HG03196 (cell line): ENCODE measurements around the gene MMD.
"Not testable (repeated sequence)": the region's sequence is repeated elsewhere in the genome, so short reads cannot be mapped to it uniquely, and the experiment has no call there.

ENCODE experiments used
- ATAC-seq: cut with Tn5 transposase; IDR thresholded peaks from one replicate; pipeline ENCODE4 v1.9.1; 2021; ENCODE audit not compliant: unreplicated experiment

MMD gene

DNA sequence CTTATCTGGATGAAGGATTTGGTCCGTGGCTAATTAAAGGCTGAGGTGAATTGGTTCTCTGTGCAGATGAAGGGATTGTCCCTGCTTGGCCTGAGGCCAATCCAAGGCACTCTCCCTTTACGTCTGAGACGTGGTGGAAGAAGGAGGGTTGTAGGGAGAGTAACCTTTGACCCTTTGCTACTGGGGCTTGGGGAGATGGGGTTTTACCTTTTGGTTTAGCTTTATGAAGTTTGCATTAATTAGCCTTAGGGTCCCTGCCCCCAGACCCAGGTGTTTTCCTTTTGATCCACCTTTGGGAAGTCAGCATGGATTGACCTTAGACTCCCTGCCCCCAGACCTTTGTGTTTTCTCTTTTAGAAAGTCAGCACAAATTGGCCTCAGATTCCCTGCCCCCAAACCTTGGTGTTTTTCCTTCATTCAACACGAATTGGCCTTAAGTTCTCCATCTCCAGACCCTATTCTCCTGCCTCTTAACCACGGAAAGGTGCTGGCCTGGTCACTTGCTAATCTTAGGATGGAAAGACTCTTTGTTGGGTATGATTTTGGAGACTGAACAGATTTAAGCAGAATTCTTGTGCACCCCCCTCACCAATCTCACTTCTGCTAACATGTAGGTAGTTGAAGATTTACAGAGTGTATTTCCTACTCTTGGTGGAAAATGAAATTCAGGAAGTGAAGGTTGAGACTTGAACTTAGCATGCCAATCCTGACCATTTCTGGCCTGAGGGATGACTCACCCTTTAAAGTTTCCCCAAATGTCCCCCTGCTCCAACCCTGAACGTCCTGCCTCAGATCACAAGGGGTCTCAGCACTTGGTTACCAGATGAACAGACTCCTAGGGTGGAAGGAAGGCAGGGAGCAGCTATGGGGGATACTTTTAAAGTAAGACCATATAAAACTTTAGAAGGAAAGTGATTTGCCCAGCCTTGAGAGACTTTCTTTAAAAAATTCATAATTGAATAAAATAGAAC is 23.1 kb upstream of the MMD start:
- ATAC-seq: peak; percentile 71

DNA sequence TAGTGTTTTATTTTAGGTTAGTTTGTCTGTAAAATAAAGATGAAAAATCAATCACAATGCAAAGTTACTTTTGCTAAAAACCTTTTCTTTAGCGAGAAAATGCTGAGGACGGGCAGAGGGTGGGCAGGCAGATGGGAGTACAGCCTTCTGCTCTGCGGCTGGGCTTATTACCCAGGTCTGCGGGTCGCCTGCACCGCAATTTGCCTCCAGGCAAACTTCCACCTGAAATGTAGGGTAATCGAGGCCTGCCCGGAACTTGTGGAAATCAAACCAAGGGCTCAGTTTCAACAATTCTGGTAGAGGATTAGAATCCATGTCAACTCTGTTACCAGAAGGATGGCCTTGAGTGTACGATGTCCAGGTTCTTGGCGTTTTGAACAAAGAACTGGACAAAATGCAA is 22.3 kb upstream of the MMD start:
- no peak for ATAC-seq

DNA sequence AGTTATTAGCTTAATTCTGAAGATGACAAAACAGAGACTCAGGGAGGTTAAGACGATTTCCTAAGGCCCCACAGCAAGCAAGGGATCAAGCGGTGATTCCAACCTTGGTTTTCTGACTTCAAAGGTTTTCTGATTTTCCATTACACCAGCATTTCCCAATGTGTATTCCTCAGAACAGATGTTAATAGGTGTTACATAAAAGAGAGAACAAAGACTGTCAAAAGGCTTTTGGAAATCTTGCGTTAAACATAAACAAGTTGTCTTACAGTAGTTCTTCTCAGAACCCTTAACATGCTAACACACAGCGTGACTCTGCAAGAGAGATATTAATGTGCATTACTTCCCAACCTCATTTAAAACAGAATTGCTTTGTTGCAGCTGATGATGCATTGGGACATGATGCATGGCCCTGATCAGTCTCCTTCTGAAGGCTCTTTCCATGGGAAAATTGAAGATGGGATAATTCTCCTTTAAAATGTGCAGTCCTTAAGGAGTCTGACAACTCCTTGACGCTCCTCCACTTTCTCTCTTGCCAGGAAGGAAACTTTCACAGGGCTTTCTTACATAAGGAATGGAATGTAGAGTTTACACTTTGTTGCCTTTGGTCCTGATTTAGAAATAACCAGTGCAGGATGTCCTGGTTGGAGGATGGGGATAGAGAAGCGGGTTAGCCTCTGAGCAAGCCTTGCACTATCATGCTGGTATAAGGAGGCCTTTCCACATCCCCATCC is 21.5 kb upstream of the MMD start:
- no peak for ATAC-seq

DNA sequence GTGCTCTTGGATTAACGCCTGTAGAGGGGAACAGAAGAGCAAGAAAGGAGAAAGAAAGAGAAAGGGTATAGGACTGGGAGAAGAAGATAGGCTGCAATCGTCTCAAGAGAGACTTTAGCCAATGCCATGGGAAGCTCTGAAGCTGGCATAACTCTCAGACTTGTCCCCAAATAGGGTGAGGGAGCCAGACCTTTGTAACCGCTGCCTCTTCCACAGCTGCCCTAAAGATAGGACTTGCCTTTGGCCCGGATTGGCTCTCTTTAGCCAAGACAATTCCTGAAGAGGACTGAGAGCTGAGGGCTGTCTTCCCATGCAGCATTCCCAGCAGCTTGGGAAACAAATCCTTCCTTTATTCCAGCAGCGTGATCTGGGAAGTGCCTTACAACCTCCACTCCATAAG is 20.8 kb upstream of the MMD start:
- ATAC-seq: no peak

DNA sequence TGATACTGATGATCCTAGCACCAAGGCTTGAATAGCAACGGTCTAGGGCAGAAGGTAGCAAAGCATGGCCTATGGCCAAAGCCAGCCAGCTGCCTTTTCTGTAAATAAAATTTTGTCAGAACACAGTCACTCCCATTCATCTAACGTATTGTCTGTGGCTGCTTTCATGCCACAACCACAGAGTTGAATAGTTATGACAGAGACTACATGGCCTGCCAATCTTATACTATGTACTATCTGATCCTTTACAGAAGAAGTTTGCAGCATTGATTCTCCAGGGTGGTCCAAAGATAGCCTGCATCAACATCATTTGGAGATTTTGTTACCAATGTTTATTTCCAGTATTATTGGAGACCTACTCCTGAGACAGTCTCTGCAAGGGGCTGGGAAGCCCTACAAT is 19.9 kb upstream of the MMD start:
- ATAC-seq: no peak

DNA sequence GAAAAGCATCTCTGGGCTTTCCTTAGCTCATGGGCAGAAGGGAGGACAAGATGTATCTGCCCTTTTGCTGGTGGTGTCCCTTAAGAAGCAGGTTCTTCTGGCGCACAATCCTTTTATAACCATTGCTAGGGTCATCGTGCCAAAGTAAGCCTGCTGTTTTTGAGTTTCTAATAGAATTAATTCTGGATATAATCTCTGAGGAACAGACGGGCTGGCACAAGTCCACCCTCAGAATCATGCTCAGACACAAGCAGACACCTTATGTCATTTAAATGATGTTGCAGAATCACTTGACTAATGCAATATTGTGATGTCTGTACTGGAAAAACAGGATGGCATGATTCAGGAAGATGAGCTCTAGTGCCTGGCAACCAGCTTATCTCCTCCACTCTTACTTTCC is 18.8 kb upstream of the MMD start:
- ATAC-seq: no peak

DNA sequence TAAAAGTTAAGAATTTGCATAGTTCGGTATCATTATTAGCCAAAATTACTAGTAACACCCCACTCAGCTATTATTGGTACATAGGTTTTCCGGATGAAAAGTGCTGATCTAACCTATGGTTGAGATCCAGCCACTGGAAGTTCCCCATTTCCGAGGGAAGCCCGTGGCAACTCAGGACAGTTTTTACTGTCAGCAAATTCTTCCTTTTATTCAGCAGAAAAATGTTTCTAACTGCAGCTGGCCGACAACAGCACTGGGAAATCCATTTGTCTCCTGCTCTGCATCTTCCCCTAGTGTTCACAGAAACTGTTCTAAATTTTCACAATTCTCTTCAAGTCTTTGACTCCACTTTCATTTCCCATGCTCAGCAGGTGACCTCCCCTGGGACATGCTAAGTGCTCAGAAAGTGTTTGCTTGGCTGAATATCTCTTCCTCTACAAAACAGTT is 15.5 kb upstream of the MMD start:
- ATAC-seq: peak; percentile 64

DNA sequence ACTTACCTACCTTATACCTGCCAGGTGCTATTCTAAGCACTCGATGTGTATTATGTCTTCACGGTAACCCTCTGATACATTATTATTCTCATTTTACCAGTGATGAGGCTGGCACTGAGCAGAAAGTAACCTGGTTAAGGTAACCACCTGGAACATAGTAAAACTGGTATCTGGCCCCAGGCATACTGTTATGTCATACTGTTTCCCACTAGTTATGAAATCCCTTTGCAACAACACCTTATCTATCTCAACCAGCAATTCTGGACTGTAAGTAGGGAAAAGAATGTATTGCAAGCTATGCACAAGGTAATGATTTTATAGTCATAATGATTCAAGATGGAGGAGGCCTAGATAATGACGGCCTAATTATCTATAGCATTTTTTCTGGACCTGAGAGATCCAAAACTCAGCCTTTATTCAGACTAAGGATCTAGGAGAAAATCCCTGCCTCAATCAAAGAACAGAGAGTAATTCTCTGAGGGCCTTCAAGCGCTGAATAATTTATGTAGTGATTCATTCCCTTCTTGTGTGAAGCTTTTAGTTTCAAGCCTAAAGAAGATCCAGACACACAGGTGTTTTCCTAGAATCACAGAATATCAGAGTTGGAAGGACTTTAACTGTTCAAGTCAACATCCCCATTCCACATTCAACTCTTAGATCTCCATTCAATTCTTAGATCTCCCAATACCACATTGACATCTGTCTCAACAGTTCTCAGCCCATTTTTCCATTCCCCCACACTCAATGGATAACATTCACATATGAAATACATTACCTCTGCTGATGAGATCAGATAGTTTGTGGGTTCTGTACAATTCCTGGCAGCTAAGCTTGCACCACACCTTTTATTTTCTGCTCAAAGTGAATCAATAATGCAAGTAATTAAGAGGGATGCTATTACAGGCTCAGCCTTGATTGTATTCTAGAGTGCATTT is 14.9 kb upstream of the MMD start:
- ATAC-seq: peak; percentile 14

DNA sequence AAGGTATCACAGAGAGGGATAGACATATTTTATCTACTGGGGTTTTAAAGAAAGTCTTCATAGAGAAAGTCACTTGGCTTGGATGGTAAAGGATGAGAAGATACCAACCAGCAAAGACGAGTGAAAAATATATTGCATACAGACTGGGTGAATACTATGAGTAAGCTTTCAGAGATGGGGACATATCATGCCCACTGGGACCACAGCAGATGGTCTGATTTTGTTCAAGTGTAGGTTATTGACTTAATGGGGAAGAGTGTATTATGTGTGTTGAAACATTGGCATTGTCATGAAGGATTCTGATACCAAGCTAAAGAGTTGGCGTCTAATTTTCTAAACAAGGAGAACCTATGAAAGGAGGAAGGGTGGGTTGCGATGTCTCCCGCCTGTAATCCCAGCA is 13.8 kb upstream of the MMD start:
- ATAC-seq: no peak

DNA sequence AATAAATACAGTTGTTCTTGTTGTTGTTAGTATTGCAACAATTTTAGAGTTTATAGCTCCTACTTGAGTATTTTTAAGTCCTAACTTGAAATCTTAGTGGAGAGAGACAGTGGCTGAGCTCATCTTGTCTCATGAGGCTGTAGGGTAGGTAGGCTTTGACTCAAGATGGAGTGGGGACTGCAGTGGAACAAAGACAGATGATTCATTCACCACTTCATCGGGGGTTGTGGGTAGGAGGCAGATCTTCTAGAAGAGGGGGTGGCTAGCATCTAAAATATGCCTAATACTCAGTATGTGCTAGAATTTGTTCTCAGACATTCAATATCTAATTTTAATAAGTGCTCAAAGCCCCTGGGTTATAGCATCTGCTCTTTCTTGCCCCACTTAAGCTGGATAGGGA is 13.1 kb upstream of the MMD start:
- no peak for ATAC-seq

DNA sequence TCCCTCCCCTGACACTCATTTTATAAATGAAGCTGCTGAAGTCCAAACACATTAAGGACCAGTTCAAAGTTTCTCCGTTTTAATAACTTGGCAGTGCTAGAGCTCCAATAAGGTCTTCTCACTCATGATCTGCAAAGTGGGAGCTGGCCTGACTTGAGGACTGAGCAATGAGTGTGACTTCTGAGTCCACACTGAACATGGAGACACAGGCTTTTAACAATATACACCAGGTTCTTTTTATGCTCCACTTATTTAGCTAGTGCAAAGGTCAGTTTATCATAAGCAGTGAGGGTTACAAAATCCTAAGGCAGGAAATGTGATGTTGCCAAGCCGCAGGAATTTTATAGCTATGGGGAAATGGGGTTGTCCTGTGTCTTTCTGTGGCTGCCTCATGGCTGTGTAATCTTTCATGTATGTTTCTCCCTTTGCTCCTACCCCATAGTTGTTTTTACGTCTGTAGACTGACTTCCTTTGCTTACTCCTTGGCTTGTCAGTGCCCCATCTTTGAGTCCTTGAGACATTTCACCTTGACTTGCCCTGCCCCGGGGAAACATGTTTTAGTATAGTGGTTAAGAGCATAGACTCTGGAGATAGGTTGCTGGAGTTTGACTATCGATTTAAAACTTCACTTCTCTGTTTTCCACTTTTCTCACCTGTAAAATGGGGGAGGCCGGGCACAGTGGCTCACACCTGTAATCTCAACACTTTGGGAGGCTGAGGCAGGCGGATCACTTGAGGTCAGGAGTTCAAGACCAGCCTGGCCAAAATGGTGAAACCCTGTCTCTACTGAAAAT is 12.2 kb upstream of the MMD start:
- no peak for ATAC-seq

DNA sequence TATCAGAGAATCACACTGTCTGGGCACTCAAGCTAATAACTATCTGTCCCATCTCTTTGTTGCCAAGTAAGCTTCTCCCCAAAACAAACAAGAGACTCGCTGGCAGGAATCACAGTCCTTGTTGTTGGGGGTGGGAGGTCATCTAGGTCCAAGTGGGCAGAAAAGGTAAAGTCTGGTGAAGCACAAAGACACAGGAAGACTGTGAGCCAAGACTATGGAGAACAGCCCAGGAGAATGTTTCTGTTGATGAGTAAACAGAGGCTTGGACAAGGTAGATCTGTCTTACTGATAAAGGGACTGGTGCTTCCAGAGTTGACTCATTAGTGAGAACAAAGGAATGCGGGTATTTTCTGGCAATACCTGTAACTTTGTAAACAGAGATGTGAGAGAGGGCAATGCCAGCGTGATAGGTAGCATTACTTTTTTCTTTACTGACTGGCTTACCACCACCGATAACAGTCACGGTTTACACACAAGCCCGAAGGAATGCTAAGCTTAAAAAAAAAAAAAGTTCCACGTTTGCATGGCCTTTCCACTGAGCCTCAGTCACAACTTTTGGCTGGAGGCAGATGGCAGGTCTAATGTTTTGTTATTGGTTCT is 11.5 kb upstream of the MMD start:
- ATAC-seq: no peak

DNA sequence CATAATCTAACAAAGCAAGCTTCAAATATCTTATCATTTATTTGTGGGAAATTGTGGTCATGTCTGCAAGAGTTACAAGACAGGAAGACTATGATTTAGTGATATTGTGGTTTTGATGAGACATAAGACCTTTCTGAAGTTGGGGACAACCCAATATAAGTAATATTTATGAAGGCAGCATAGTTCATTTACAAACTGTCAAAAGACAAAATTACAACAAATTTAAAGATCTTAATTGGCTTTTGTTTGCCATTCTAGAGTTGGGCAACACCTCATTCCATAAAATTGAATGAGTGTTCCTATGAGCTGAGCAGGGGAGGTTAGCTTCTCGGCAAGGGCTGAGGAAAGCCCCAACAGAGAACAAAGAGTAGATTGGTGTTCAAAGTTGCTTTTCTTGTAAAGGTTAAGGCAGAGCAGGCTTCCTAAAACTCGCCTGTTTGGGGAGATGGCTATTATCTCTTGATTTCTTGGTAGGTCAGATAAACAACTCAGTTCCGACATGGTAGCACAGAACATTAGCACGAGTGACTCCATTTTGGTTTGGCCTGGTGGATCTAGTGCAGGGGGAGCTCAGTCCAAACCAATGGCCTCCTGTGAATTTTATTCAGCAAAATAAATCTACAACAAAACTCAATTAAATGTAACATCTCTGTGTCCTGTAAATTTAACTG is 10.9 kb upstream of the MMD start:
- ATAC-seq: no peak

DNA sequence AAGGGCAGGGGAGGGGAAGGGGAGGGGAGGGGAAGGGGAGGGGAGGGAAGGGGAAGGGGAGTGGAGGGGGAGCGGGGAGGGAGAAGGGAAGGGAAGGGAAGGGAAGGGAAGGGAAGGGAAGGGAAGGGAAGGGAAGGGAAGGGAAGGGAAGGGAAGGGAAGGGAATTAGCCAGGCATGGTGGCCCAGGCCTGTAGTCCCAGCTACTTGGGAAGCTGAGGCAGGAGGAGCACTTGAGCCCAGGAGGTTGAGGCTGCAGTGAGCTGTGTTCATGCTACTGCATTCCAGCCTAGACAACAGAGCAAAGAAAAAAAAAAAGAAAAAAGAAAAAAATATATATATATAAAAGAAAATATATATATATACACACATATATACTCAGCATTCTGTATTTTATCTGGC is 10.3 kb upstream of the MMD start:
- not testable (repeated sequence) for ATAC-seq

DNA sequence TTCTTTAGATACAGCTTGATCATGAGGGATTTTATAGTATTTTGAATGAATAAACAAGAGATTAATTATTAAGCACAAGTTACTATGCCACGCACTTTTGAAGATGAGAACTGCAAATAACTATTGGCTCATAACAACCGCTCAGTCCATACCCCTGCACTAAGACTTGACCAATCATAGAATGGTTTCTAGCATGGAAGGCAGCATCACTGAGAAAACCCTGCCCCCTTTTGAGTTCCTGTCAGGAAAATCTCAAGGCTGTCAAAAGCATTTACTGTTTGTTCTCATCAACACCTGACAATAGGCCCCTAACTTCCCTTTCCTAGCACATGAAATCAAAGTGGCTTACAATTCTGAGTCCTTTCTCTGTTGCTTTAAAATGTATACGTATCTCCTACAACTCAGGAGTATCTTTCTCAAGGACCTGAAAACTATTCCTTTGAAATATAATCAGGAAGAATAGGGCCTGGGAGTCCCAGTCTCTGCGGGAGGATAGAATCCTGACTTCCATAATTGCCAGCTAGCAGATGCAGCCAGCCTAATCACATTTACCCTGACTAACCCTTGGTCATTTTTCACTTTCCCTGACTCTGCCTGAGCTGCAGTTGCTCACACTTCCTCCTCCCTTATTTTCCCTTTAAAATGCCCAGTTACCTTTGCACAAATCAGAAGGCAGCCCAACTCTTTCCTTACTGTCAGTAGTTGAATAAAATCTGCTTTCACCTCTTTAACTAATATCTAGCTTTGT is 9.1 kb upstream of the MMD start:
- no peak for ATAC-seq

DNA sequence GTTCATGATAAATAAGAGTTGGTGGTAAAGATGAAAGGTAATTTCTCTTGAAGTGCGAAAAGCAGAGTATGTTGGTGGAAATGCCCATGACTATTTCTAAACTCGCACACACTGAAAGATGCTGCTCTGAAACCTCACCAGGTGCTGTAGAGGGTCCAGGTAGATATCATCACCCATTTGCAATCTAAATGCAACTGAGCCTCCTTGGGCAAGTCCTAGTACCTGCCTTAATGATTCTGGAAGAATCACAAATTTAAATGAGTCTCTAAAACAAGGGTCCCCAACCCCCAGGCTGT is 5.9 kb upstream of the MMD start:
- no peak for ATAC-seq

DNA sequence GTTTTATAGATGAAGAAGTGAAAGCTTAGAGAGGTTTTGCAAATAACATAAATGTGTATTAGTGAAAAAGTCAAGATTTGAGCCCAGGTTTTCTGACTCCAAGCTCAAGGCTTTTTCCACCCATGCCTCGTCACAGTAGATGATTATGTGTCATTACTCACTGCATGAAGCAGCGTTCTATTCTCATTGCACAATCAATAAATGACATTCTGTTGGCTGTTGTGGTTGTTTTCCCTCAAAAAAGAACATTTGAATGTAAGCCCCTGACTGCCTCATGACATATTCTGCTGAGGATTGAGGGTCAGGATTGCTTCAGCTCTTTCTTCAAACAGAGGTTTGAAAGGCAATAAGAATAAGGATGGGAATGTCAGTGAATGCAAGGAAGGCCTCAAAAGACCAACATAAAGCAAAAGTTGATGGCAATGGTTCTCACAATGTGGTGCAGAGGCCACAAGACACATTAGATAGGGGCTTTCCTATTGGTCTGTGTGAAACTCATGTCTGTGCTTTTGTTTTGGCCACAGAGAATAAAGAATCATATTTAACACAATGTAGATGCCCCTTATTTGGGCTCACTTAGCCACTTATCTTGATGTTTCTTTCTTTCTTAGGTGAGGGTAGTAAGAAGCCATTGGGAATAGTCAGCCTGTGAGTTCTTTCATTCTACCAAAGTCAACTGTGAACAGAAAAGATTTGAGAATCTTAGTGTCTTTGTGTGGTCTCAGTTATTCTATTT is 5.4 kb upstream of the MMD start:
- no peak for ATAC-seq

DNA sequence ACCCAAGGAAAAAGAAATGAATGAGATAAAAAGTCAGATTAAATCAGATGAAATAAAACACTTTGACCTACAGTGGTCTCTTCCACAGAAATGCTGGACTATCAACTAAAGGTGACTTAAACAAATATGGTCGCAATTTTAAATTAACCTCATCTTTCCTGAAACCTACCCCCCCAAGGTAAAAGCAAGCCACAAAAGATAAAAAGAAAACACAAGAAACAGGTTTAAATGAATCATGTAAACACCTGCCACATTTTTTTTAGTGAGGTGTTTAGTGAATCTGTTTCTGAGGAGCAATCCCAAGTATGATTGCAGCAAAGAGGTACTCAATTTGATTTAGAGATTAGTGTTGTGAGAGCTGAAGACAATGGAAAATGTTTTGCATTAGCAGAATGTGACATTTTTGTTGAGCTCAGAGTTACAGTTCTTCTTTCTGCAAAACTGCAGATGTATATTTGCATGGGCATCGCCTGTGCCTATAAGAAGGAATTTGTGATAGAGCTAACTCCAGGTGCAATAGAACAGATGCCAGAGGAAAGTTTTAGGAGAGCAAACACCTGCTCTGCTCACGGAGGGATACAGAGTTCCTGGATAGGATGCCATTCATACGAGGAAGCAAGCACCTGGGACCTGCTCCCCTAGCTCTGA is 3.4 kb upstream of the MMD start:
- no peak for ATAC-seq
